Psoas muscle (tissue), 8 donors: ENCODE measurements around the gene LDB3. TPM values are rescaled to one million over a fixed set of nuclear protein-coding genes. Genes with fewer than 3 reads are reported as not detected.
A peak's percentile ranks its signal among the peaks of the same experiment; 100 is the strongest.

ENCODE experiments used
- ATAC-seq, 4 donors: fragments of 200-7000 bp; cut with Tn5 transposase; one replicate each; pipeline ENCODE4 v1.9.1; 2020; ENCODE audit warnings: moderate library complexity in 3 of 4, mild to moderate bottlenecking in 2 of 4
- DNase-seq, 2 donors: peaks; one replicate each; pipeline ENCODE4 v3.0.0-alpha.2; 2020
- H3K27ac ChIP-seq: fragments of 200-600 bp; one replicate; pipeline ENCODE4 v1.8.0; 2022
- H3K27me3 ChIP-seq, 3 donors: fragments of 200-600 bp in 1 of 3; one replicate each; pipeline versions ENCODE4 v1.6.1 to v1.8.0; 2013 to 2022; ENCODE audit warnings: low read length in 2 of 3, mild to moderate bottlenecking in 2 of 3, moderate library complexity in 1 of 3; ENCODE audit not compliant: insufficient read depth in 3 of 3
- H3K36me3 ChIP-seq, 2 donors: fragments of 200-600 bp in 1 of 2; one replicate each; pipeline versions ENCODE4 v1.6.1 to v1.8.0; 2013 to 2022; ENCODE audit warnings: low read depth in 1 of 2, mild to moderate bottlenecking in 1 of 2, moderate library complexity in 1 of 2; ENCODE audit not compliant: insufficient read depth in 1 of 2
- H3K4me1 ChIP-seq: fragments of 200-600 bp; one replicate; pipeline ENCODE4 v1.8.0; 2022
- H3K4me3 ChIP-seq: fragments of 200-600 bp; one replicate; pipeline ENCODE4 v1.8.0; 2022; ENCODE audit warnings: mild to moderate bottlenecking
- H3K9me3 ChIP-seq: fragments of 200-600 bp; one replicate; pipeline ENCODE4 v1.8.0; 2022
- WGBS, 3 donors: extraction: QIAGEN DNeasy Blood & Tissue Kit; methylation state at CpG; one replicate each; pipeline versions ENCODE4 v1.1.6 to v1.1.7; 2013; 5-methylcytosine and 5-hydroxymethylcytosine counted together
- intact Hi-C, 2 donors: fragments of 100-400 bp; cut with DNase I; formaldehyde crosslinking; loops; one replicate each; pipeline versions ENCODE4 v1.11.0 to v1.14.2; 2022
- polyA plus RNA-seq, 3 donors: library from polyadenylated mRNA; stranded (reverse); fragments of 200-250 nt; gene quantifications; one replicate each; pipeline ENCODE4 v1.2.3, GENCODE V29; 2013
- total RNA-seq, 4 donors: library from RNA; stranded (reverse); fragmentation: NEBNext Ultra II Directional in 2 of 4; extraction: Animal tissue kit (Norgen Biotek cat#: 25700) in 2 of 4; gene quantifications; one replicate each; pipeline versions ENCODE4 v1.2.1 to v1.2.4, GENCODE V29; 2021 to 2023
- TF ChIP-seq, protein P1 (sequence below): fragments of 200-600 bp; IDR thresholded peaks from one replicate; pipeline ENCODE4 v1.8.0; 2022; ENCODE audit warnings: antibody characterized with exemption
- donor health status: healthy with polysubstance abuse.
- donor health status: DM: no; HTN: no; CAD: no; lungs with moderate emphysema.
- donor health status: Bipolar disorder and iron deficiency.
- donor health status: healthy.
- donor health status: DM: yes; HTN: yes; CAD: no.
- donor health status: DM: no; HTN: no; CAD: no.
- donor health status: DM: no; HTN: no; CAD: no.
- donor health status: DM: yes; HTN: yes; CAD: no.

LDB3 gene
- total and polyA plus RNA-seq, 7 donors = 108 to 2,187 (median 615) TPM

GRCh38 chr10:86779220-86780017, 111.1 kb downstream of the LDB3 start:
- Histone ChIP-seq H3K4me3 (no peak overlapping the region), H3K36me3 (no peaks in the 10 kb centered on the region), H3K4me1 (peaks cover 35% of the 10 kb centered on the region), H3K27me3 (no peaks in the 10 kb centered on the region), H3K9me3 (peaks cover 5% of the 10 kb centered on the region), H3K27ac (peak overlapping the region; percentile 33)
- intact Hi-C loops = no loop called here
- TF ChIP-seq, protein P1, sequence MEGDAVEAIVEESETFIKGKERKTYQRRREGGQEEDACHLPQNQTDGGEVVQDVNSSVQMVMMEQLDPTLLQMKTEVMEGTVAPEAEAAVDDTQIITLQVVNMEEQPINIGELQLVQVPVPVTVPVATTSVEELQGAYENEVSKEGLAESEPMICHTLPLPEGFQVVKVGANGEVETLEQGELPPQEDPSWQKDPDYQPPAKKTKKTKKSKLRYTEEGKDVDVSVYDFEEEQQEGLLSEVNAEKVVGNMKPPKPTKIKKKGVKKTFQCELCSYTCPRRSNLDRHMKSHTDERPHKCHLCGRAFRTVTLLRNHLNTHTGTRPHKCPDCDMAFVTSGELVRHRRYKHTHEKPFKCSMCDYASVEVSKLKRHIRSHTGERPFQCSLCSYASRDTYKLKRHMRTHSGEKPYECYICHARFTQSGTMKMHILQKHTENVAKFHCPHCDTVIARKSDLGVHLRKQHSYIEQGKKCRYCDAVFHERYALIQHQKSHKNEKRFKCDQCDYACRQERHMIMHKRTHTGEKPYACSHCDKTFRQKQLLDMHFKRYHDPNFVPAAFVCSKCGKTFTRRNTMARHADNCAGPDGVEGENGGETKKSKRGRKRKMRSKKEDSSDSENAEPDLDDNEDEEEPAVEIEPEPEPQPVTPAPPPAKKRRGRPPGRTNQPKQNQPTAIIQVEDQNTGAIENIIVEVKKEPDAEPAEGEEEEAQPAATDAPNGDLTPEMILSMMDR = no peak
- no peak for ATAC-seq
- DNase-seq = no peak
- 78 to 89% (median 79%) methylated on average over 5 of the region's 5 CpGs for WGBS, 3 donors

- peak overlapping the region; percentile 72 for H3K27ac ChIP-seq
- TF ChIP-seq, protein P1 = no peak
- ATAC-seq = peak; percentile 74 to 90 (median 86)
- H3K36me3 ChIP-seq = no peaks in the 10 kb centered on the region
- no peak for DNase-seq
- peaks cover 5% of the 10 kb centered on the region for H3K9me3 ChIP-seq
- H3K4me1 ChIP-seq = peaks cover 44% of the 10 kb centered on the region
- no peaks in the 10 kb centered on the region for H3K27me3 ChIP-seq
- peak overlapping the region; percentile 17 for H3K4me3 ChIP-seq
- WGBS, 3 donors = 27 to 60% (median 27%) methylated on average over 1 of the region's 1 CpG
- intact Hi-C loops = no loop called here
Observed at GRCh38 chr10:86782701-86783418, 114.5 kb downstream of the LDB3 start.

GRCh38 chr10:86785037-86785436, 116.7 kb downstream of the LDB3 start:
- no peak for ATAC-seq
- H3K27ac ChIP-seq = no peak overlapping the region
- H3K27me3 ChIP-seq = no peaks in the 10 kb centered on the region
- H3K4me3 ChIP-seq = no peak overlapping the region
- intact Hi-C loops = no loop called here
- H3K9me3 ChIP-seq = no peaks in the 10 kb centered on the region
- H3K36me3 ChIP-seq = no peaks in the 10 kb centered on the region
- TF ChIP-seq, protein P1 = no peak
- DNase-seq = no peak
- 70 to 91% (median 80%) methylated on average over 4 of the region's 4 CpGs for WGBS, 3 donors
- peaks cover 44% of the 10 kb centered on the region for H3K4me1 ChIP-seq

Other genes with a start within 250 kb of the LDB3 start
- 10 to 100 TPM; 31.5 to 42.4 (median 39.7) TPM for gene WAPL, start 146.7 kb upstream of the LDB3 start, total RNA-seq
- gene WAPL, start 146.7 kb upstream of the LDB3 start, polyA plus RNA-seq = 10 to 100 TPM; 20.0 to 63.7 (median 22.4) TPM
- gene OPN4, start 14.0 kb upstream of the LDB3 start, total RNA-seq = under 1 TPM; 0.12 to 0.49 (median 0.32) TPM
- under 1 TPM; 0.14 to 0.23 (median 0.23) TPM for gene OPN4, start 14.0 kb upstream of the LDB3 start, polyA plus RNA-seq
- gene BMPR1A, start 88.1 kb downstream of the LDB3 start, total RNA-seq = 10 to 100 TPM; 12.0 to 30.0 (median 26.2) TPM
- 10 to 100 TPM in 1 of 3 donors, 1 to 10 TPM in 2; 4.6 to 22.7 (median 6.0) TPM for gene BMPR1A, start 88.1 kb downstream of the LDB3 start, polyA plus RNA-seq